GM18499 (cell line): ENCODE data around the gene YOD1.

Source experiments
- ATAC-seq: cut with Tn5 transposase; IDR thresholded peaks from one replicate; pipeline ENCODE4 v1.9.1; 2021; ENCODE audit warnings: moderate number of reproducible peaks; ENCODE audit not compliant: insufficient read depth, unreplicated experiment

Gene YOD1

GRCh38 chr1:207028884-207029650 is 21.9 kb downstream of the YOD1 start:
- no peak for ATAC-seq

- ATAC-seq: no peak
These were observed 23.1 kb downstream of the YOD1 start for GRCh38 chr1:207027921-207028320.

GRCh38 chr1:207027206-207027777 is 23.7 kb downstream of the YOD1 start:
- ATAC-seq: no peak

GRCh38 chr1:207026104-207026534 is 24.9 kb downstream of the YOD1 start:
- no peak for ATAC-seq

GRCh38 chr1:207025146-207025880 is 25.7 kb downstream of the YOD1 start:
- no peak for ATAC-seq

GRCh38 chr1:207024202-207025145 is 26.5 kb downstream of the YOD1 start:
- no peak for ATAC-seq

- no peak for ATAC-seq
These were observed 27.9 kb downstream of the YOD1 start for GRCh38 chr1:207022996-207023679.

- no peak for ATAC-seq
These were observed 29.0 kb downstream of the YOD1 start for GRCh38 chr1:207021876-207022596.

GRCh38 chr1:207021139-207021861 is 29.7 kb downstream of the YOD1 start:
- no peak for ATAC-seq

- ATAC-seq: no peak
These were observed 30.3 kb downstream of the YOD1 start for GRCh38 chr1:207020709-207021107.

GRCh38 chr1:207020065-207020708 is 30.8 kb downstream of the YOD1 start:
- ATAC-seq: no peak

GRCh38 chr1:207019661-207020060 is 31.3 kb downstream of the YOD1 start:
- ATAC-seq: no peak

GRCh38 chr1:207019161-207019560 is 31.8 kb downstream of the YOD1 start:
- ATAC-seq: no peak

GRCh38 chr1:207018707-207019106 is 32.3 kb downstream of the YOD1 start:
- ATAC-seq: no peak

- ATAC-seq: no peak
These were observed 33.1 kb downstream of the YOD1 start for GRCh38 chr1:207017615-207018559.

GRCh38 chr1:207015791-207016190 is 35.2 kb downstream of the YOD1 start:
- no peak for ATAC-seq

GRCh38 chr1:207014728-207015127 is 36.3 kb downstream of the YOD1 start:
- no peak for ATAC-seq
